ENCODE data around the gene SLC38A7.
A peak's percentile ranks its signal among the peaks of the same experiment; 100 is the strongest.
"Not testable (repeated sequence)": the region's sequence is repeated elsewhere in the genome, so short reads cannot be mapped to it uniquely, and the experiment has no call there.

SLC38A7 gene

DNA sequence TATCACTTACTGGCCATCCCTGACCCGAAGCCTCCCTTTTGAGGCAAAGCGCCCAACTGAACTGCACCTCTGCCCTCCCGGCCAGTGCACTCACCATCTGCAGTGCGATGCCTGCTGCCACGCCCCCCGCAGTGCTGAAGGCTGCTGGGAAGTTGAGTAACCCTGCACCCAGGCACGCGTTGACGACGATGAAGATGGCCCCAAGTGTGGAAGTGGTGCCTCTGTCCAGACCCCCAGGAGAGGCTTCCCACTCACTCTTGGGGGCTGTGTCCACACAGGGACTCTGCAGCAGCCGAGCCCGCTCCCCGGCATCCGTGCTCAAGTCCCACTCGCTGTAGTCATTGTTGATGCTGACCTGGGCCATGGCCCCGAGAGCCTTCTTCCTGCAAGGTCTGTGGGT lies 4.8 kb downstream of the SLC38A7 start:
- no peak overlapping the region for H3K4me3 ChIP-seq (ENCODE audit: low read depth, low read length)
- no peak for DNase-seq (ENCODE audit: low read depth)
- TF ChIP-seq, protein P1, sequence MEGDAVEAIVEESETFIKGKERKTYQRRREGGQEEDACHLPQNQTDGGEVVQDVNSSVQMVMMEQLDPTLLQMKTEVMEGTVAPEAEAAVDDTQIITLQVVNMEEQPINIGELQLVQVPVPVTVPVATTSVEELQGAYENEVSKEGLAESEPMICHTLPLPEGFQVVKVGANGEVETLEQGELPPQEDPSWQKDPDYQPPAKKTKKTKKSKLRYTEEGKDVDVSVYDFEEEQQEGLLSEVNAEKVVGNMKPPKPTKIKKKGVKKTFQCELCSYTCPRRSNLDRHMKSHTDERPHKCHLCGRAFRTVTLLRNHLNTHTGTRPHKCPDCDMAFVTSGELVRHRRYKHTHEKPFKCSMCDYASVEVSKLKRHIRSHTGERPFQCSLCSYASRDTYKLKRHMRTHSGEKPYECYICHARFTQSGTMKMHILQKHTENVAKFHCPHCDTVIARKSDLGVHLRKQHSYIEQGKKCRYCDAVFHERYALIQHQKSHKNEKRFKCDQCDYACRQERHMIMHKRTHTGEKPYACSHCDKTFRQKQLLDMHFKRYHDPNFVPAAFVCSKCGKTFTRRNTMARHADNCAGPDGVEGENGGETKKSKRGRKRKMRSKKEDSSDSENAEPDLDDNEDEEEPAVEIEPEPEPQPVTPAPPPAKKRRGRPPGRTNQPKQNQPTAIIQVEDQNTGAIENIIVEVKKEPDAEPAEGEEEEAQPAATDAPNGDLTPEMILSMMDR (IDR thresholded peaks at IDR 0.05; ENCODE audit: low read depth, low read length, missing control alignments), result no peak

DNA sequence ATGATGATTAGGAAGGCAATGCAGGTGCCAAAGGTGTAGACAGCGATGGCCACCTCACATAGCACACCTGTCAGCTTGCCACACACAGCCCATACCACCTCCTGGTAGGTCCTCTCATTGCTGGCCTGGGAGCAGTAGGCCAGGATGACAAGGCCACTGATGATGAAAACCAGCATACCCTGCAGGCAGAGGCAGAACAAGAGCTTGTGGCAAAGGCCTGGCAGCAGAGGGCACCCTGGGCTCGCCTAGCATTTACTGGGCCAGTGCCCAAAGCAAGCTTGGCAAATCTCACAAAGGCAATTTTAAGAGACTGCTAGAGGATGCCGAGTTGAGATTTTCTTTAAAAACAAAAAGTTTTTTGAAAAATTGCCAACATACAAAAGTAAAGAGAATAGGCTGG lies 5.9 kb downstream of the SLC38A7 start:
- H3K4me3 ChIP-seq (ENCODE audit: low read depth, low read length), result no peak overlapping the region
- no peak for DNase-seq (ENCODE audit: low read depth)
- TF ChIP-seq, protein P1 (IDR thresholded peaks at IDR 0.05; ENCODE audit: low read depth, low read length, missing control alignments), result peak; percentile 42

DNA sequence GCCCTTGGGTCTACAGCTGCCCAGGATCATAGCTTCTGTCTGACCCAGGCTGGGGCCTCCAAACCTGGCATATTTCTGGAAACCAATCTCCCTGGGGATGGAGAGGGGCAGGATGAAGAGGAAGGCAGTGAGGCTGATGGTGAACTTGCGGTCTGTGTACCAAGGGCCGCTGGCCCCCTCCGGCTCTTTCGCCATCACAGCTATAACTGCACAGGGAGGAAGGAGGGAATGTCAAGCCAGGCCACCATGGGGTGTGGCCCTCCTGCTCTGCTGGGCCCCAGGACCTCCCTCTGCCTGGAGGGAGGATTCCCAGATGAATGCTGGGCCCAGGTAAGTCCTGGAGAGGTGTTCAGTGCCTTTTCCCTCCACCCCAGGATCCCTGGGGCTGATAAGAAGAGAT lies 6.3 kb downstream of the SLC38A7 start:
- H3K4me3 ChIP-seq (ENCODE audit: low read depth, low read length), result no peak overlapping the region
- TF ChIP-seq, protein P1 (IDR thresholded peaks at IDR 0.05; ENCODE audit: low read depth, low read length, missing control alignments), result no peak
- no peak for DNase-seq (ENCODE audit: low read depth)

DNA sequence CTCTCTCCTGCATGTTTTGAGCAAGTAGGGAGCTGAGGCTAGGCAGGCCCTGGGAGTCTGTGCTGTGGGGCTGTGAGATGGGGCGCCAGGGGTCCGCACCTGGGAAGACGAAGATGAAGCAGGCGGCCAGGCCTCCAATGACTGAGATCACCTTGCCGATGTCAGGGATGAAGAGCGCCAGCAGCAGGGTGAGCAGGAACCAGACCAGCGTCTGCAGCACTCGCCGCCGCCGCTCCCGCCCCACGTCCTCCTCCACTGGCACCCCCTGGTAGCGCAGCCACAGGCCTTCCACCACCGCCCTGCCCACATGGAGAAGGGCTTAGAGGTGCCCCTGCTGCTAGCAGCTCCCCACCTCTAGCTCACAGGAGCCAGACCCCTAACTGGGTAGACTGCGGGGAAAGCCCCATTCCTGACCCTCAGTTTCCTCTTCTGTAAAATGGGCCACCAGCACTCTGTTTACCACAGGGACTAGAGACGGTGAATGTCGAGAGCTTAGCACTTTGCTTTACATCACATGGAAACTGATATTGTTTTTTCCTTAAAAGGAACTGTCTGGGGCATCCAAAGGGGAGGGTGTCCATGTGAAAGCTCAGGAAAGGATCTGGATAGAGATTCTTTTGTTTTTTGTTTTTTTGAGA lies 13.5 kb downstream of the SLC38A7 start:
- no peak for DNase-seq (ENCODE audit: low read depth)
- TF ChIP-seq, protein P1 (IDR thresholded peaks at IDR 0.05; ENCODE audit: low read depth, low read length, missing control alignments), result no peak
- H3K4me3 ChIP-seq (ENCODE audit: low read depth, low read length), result no peak overlapping the region

DNA sequence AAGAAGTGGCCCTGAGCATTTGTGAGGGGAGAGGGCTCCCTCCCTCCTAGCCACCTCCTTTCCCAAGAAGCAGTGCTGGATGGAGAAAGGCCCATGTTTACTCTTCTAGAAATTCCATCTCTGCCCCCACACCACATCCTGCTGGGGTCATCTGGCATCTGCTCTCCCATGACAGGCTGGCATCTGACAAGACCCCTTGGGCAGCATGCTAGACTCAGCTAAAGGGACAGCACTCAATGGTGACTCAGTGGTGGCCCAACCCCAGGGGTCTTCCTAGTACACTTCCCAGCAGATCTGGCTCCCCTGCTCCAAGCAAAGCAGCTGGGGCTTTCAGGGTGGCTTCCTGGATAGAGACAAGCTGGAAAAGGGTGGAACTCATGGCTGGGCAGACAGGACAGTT lies 14.4 kb downstream of the SLC38A7 start:
- no peak for DNase-seq (ENCODE audit: low read depth)
- TF ChIP-seq, protein P1 (IDR thresholded peaks at IDR 0.05; ENCODE audit: low read depth, low read length, missing control alignments), result no peak
- H3K4me3 ChIP-seq (ENCODE audit: low read depth, low read length), result no peak overlapping the region

DNA sequence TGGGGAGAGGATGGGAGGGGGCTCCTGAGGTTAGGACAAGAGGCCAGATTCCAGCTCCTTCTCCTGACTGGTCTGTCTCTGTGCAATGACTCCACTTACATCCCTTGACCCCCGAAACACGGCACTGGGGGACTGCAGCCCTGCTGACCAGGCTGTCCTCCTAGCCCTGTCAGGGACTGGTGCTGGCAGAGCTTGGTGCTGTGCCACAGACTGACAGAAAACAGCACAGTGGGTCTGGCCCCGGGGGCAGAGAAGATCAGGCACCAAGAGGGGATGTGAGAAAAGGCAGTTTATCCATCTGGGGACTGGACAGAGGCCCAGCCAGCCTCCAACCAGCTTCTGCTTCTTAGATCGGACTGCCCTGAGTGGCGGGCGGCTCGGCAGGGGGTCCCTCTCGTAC lies 19.4 kb downstream of the SLC38A7 start:
- TF ChIP-seq, protein P1 (IDR thresholded peaks at IDR 0.05; ENCODE audit: low read depth, low read length, missing control alignments), result no peak
- no peak for DNase-seq (ENCODE audit: low read depth)
- no peak overlapping the region for H3K4me3 ChIP-seq (ENCODE audit: low read depth, low read length)

DNA sequence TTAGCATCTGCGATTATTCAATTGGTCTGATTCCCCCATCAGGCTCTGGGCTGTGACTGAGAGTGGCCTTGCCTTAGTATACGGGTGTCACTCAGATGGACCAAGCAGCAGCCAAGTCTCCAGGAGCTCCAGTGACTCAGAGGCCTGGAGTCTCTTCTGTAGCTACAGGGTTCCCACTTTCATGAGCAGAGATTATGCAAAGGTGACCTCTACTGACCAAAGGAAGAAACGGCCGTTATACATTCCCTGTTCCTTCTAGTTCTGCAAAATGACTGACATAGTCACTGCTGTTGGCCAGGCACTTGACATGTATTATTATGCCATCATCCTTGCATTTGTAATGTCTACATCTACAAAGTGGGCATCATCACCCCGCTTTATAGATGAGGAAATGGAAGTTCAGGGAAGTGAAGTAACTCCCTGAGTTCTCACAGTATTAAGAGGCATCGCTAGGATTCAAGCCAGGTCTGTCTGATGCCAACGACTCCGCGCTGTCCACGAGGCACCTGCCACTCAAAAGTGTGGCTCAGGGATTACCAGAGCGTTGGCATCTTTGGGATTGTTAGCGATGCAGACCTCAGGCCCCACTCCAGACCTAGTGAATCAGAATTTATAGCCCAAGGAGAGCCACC lies 23.3 kb downstream of the SLC38A7 start:
- DNase-seq (ENCODE audit: low read depth), result no peak
- TF ChIP-seq, protein P1 (IDR thresholded peaks at IDR 0.05; ENCODE audit: low read depth, low read length, missing control alignments), result peak; percentile 69
- H3K4me3 ChIP-seq (ENCODE audit: low read depth, low read length), result no peak overlapping the region

DNA sequence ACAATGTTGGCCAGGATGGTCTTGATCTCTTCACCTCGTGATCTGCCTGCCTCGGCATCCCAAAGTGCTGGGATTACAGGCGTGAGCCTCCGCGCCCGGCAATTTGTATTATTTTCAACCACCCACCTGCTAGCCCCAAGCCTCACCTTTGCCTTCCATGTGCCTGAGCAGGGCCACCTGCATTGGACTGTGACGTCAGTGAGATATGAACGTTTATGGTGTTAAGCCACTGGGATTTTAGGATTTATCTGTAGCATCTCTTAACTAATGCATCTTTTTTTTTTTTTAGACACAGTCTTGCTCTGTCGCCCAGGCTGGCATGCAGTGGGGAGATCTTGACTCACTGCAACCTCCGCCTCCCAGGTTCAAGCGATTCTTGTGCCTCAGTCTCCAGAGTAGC lies 24.7 kb downstream of the SLC38A7 start:
- not testable (repeated sequence) for H3K4me3 ChIP-seq (ENCODE audit: low read depth, low read length); DNase-seq (ENCODE audit: low read depth)

All from GM12864 (cell line).